DMS79 treated with DMSO at 0.1 percent for 48 hours (cell line): ENCODE measurements around the gene SNAPC2.
A peak's percentile ranks its signal among the peaks of the same experiment; 100 is the strongest.
"Not testable (repeated sequence)": the region's sequence is repeated elsewhere in the genome, so short reads cannot be mapped to it uniquely, and the experiment has no call there.

Experiments used
- DNase-seq: peaks from one replicate; lab custom pipeline; 2025; lab: John Stamatoyannopoulos, UW

SNAPC2 gene

GRCh38 chr19:7933828-7934725, 13.9 kb downstream of the SNAPC2 start:
- no peak for DNase-seq

GRCh38 chr19:7934766-7935165, 14.6 kb downstream of the SNAPC2 start:
- no peak for DNase-seq

GRCh38 chr19:7940841-7941240, 20.7 kb downstream of the SNAPC2 start:
- no peak for DNase-seq

GRCh38 chr19:7941895-7942596, 21.9 kb downstream of the SNAPC2 start:
- DNase-seq: no peak

- no peak for DNase-seq
Measured at GRCh38 chr19:7942981-7943443, 22.9 kb downstream of the SNAPC2 start.

GRCh38 chr19:7943444-7944176, 23.5 kb downstream of the SNAPC2 start, which contains the start of gene TIMM44:
TSS of gene TIMM44 (minus strand) at chr19:7943666. CDS start at chr19:7943651, 15 bp downstream.
- peak; percentile 98 for DNase-seq

GRCh38 chr19:7944177-7944761, 24.1 kb downstream of the SNAPC2 start:
- DNase-seq: peak; percentile 87

GRCh38 chr19:7947939-7948338, 27.8 kb downstream of the SNAPC2 start:
- no peak for DNase-seq

- DNase-seq: no peak
Measured at GRCh38 chr19:7953060-7953459, 32.9 kb downstream of the SNAPC2 start.

- no peak for DNase-seq
Measured at GRCh38 chr19:7953576-7953975, 33.4 kb downstream of the SNAPC2 start.

- no peak for DNase-seq
Measured at GRCh38 chr19:7955696-7956095, 35.6 kb downstream of the SNAPC2 start.

- DNase-seq: no peak
Measured at GRCh38 chr19:7959211-7959610, 39.1 kb downstream of the SNAPC2 start.

- not testable (repeated sequence) for DNase-seq
Measured at GRCh38 chr19:7961082-7961481, 40.9 kb downstream of the SNAPC2 start.

- DNase-seq: no peak
Measured at GRCh38 chr19:7961920-7962626, 41.9 kb downstream of the SNAPC2 start.

- DNase-seq: no peak
Measured at GRCh38 chr19:7962644-7963268, 42.6 kb downstream of the SNAPC2 start.

- DNase-seq: no peak
Measured at GRCh38 chr19:7963566-7963965, 43.4 kb downstream of the SNAPC2 start.

GRCh38 chr19:7965259-7965841, 45.2 kb downstream of the SNAPC2 start:
- DNase-seq: no peak

- no peak for DNase-seq
Measured at GRCh38 chr19:7965921-7966665, 46.0 kb downstream of the SNAPC2 start.

GRCh38 chr19:7968008-7968795, 48.1 kb downstream of the SNAPC2 start:
- DNase-seq: no peak
